GM19455 (cell line): ENCODE results near the gene INSC.

Experiments used
- ATAC-seq: cut with Tn5 transposase; IDR thresholded peaks from one replicate; pipeline ENCODE4 v1.9.1; 2021; ENCODE audit not compliant: unreplicated experiment

The INSC gene

GRCh38 chr11:15145151-15145550, 30.4 kb downstream of the INSC start:
- no peak for ATAC-seq

- no peak for ATAC-seq
These were observed 30.9 kb downstream of the INSC start for GRCh38 chr11:15145615-15146014.

- ATAC-seq, result no peak
These were observed 31.7 kb downstream of the INSC start for GRCh38 chr11:15146271-15147003.

GRCh38 chr11:15148169-15148568, 33.4 kb downstream of the INSC start:
- ATAC-seq, result no peak

GRCh38 chr11:15149050-15149449, 34.3 kb downstream of the INSC start:
- no peak for ATAC-seq

- no peak for ATAC-seq
These were observed 35.8 kb downstream of the INSC start for GRCh38 chr11:15150507-15150906.

- ATAC-seq, result no peak
These were observed 38.5 kb downstream of the INSC start for GRCh38 chr11:15153231-15153630.

- ATAC-seq, result no peak
These were observed 42.5 kb downstream of the INSC start for GRCh38 chr11:15157181-15157580.

- ATAC-seq, result no peak
These were observed 42.9 kb downstream of the INSC start for GRCh38 chr11:15157606-15158137.

- no peak for ATAC-seq
These were observed 43.8 kb downstream of the INSC start for GRCh38 chr11:15158351-15159015.

- ATAC-seq, result peak; percentile 60
These were observed 44.4 kb downstream of the INSC start for GRCh38 chr11:15159085-15159484.

- ATAC-seq, result no peak
These were observed 47.1 kb downstream of the INSC start for GRCh38 chr11:15161790-15162189.

GRCh38 chr11:15163136-15163535, 48.4 kb downstream of the INSC start:
- no peak for ATAC-seq

GRCh38 chr11:15166204-15166603, 51.5 kb downstream of the INSC start:
- ATAC-seq, result no peak

- ATAC-seq, result no peak
These were observed 55.3 kb downstream of the INSC start for GRCh38 chr11:15169815-15170551.

- no peak for ATAC-seq
These were observed 56.0 kb downstream of the INSC start for GRCh38 chr11:15170698-15171097.

GRCh38 chr11:15171956-15172355, 57.2 kb downstream of the INSC start:
- no peak for ATAC-seq

- ATAC-seq, result no peak
These were observed 61.1 kb downstream of the INSC start for GRCh38 chr11:15175831-15176230.

GRCh38 chr11:15176646-15177163, 62.0 kb downstream of the INSC start:
- no peak for ATAC-seq

- ATAC-seq, result no peak
These were observed 62.8 kb downstream of the INSC start for GRCh38 chr11:15177491-15177890.

GRCh38 chr11:15178214-15178613, 63.5 kb downstream of the INSC start:
- no peak for ATAC-seq
